Prostate gland (tissue), 2 donors: Measurements from ENCODE around the gene FUT8. TPM values are rescaled to one million over a fixed set of nuclear protein-coding genes. Genes with fewer than 3 reads are reported as not detected.

Source experiments
- DNase-seq: peaks from one replicate; pipeline ENCODE4 v3.0.0-alpha.2; 2019; ENCODE audit warnings: low spot score
- H3K27ac ChIP-seq, 2 donors: fragments of 200-600 bp; sonication (generic); 2 replicates each; pipeline ENCODE4 v1.5.1; 2017 to 2019
- H3K27me3 ChIP-seq: fragments of 200-600 bp; sonication (generic); replicated peaks from 2 replicates; pipeline ENCODE4 v1.5.1; 2019; ENCODE audit not compliant: insufficient read depth
- H3K36me3 ChIP-seq, 2 donors: fragments of 200-600 bp; sonication (generic); 1 replicate in 1 of 2; 2 replicates in 1 of 2; pipeline versions ENCODE4 v1.5.1 to v1.8.1; 2017 to 2019
- H3K4me1 ChIP-seq: fragments of 200-600 bp; sonication (generic); replicated peaks from 2 replicates; pipeline ENCODE4 v1.5.1; 2019
- H3K4me3 ChIP-seq, 2 donors: fragments of 200-600 bp; sonication (generic); 2 replicates each; pipeline ENCODE4 v1.5.1; 2017 to 2019
- H3K9me3 ChIP-seq: fragments of 200-600 bp; sonication (generic); 2 replicates; pipeline ENCODE4 v1.5.1; 2017
- POLR2A ChIP-seq: fragments of 450-650 bp; IDR thresholded peaks from one replicate; pipeline ENCODE4 v1.6.1; 2016; ENCODE audit warnings: antibody characterized with exemption, mild to moderate bottlenecking
- POLR2AphosphoS5 ChIP-seq: sonication (generic); formaldehyde crosslinking; IDR thresholded peaks from one replicate; pipeline ENCODE4 v1.6.1; 2017; ENCODE audit warnings: antibody characterized with exemption
- WGBS: methylation state at CpG from one replicate; pipeline ENCODE4 v1.1.5; 2018; 5-methylcytosine and 5-hydroxymethylcytosine counted together
- intact Hi-C: fragments of 100-400 bp; cut with DNase I; formaldehyde crosslinking; loops from one replicate; pipeline ENCODE4 v1.14.2; 2022
- total RNA-seq, 2 donors: library from RNA; depleted of rRNA; stranded (reverse); fragments of >200 nt; gene quantifications; one replicate each; pipeline ENCODE4 v1.1.0, GENCODE V29; 2016
- TF ChIP-seq, protein P1 (sequence below), 4 experiments: fragments of 200-600 bp in 2 of 4; fragments of 450-650 bp in 2 of 4; sonication (generic) in 2 of 4; IDR thresholded peaks; 1 replicate in 3 of 4; 2 replicates in 1 of 4; pipeline ENCODE4 v1.5.1; 2016 to 2019; ENCODE audit warnings: antibody characterized with exemption in 4 of 4, mild to moderate bottlenecking in 2 of 4, moderate library complexity in 2 of 4

Gene FUT8
- total RNA-seq, 2 donors from 2014 or later = 12.4 to 27.9 TPM

- DNase-seq = no peak
- Histone ChIP-seq H3K4me1 (no peaks in the 10 kb centered on the region), H3K9me3 (no peaks in the 10 kb centered on the region), H3K4me3 (no peak overlapping the region), H3K27me3 (no peaks in the 10 kb centered on the region), H3K36me3 (no peaks in the 10 kb centered on the region), H3K27ac (no peak overlapping the region)
- intact Hi-C loops = no loop called here
- TF ChIP-seq POLR2AphosphoS5 = no peak
- TF ChIP-seq, protein P1, sequence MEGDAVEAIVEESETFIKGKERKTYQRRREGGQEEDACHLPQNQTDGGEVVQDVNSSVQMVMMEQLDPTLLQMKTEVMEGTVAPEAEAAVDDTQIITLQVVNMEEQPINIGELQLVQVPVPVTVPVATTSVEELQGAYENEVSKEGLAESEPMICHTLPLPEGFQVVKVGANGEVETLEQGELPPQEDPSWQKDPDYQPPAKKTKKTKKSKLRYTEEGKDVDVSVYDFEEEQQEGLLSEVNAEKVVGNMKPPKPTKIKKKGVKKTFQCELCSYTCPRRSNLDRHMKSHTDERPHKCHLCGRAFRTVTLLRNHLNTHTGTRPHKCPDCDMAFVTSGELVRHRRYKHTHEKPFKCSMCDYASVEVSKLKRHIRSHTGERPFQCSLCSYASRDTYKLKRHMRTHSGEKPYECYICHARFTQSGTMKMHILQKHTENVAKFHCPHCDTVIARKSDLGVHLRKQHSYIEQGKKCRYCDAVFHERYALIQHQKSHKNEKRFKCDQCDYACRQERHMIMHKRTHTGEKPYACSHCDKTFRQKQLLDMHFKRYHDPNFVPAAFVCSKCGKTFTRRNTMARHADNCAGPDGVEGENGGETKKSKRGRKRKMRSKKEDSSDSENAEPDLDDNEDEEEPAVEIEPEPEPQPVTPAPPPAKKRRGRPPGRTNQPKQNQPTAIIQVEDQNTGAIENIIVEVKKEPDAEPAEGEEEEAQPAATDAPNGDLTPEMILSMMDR (IDR thresholded peaks at IDR 0.05) = no peak
- no peak for TF ChIP-seq POLR2A
- 94% methylated on average over 3 of the region's 3 CpGs for WGBS
These were observed 79.7 kb downstream of the FUT8 start for GRCh38 chr14:65492266-65492665.

- H3K4me1 ChIP-seq = no peaks in the 10 kb centered on the region
- H3K27ac ChIP-seq = no peak overlapping the region
- no peaks in the 10 kb centered on the region for H3K9me3 ChIP-seq
- 72% methylated on average over 1 of the region's 1 CpG for WGBS
- TF ChIP-seq POLR2AphosphoS5 = no peak
- TF ChIP-seq, protein P1 (IDR thresholded peaks at IDR 0.05) = no peak
- no peak for TF ChIP-seq POLR2A
- H3K4me3 ChIP-seq = no peak overlapping the region
- no peaks in the 10 kb centered on the region for H3K36me3 ChIP-seq
- intact Hi-C loops = no loop called here
- no peaks in the 10 kb centered on the region for H3K27me3 ChIP-seq
- no peak for DNase-seq
These were observed 82.7 kb downstream of the FUT8 start for GRCh38 chr14:65495196-65495595.

GRCh38 chr14:65496178-65496993, 83.9 kb downstream of the FUT8 start:
- DNase-seq = no peak
- H3K4me3 ChIP-seq = no peak overlapping the region
- no peaks in the 10 kb centered on the region for H3K36me3 ChIP-seq
- H3K27ac ChIP-seq = no peak overlapping the region
- WGBS = 98% methylated on average over 6 of the region's 6 CpGs
- no peaks in the 10 kb centered on the region for H3K9me3 ChIP-seq
- intact Hi-C loops = no loop called here
- TF ChIP-seq, protein P1 (IDR thresholded peaks at IDR 0.05) = no peak
- TF ChIP-seq POLR2AphosphoS5 = no peak
- no peak for TF ChIP-seq POLR2A
- no peaks in the 10 kb centered on the region for H3K27me3 ChIP-seq
- no peaks in the 10 kb centered on the region for H3K4me1 ChIP-seq

- DNase-seq = no peak
- H3K4me3 ChIP-seq = no peak overlapping the region
- TF ChIP-seq POLR2AphosphoS5 (no peak), POLR2A (no peak)
- TF ChIP-seq, protein P1 (IDR thresholded peaks at IDR 0.05) = no peak
- H3K36me3 ChIP-seq = no peaks in the 10 kb centered on the region
- no peaks in the 10 kb centered on the region for H3K27me3 ChIP-seq
- no peaks in the 10 kb centered on the region for H3K4me1 ChIP-seq
- no peak overlapping the region for H3K27ac ChIP-seq
- intact Hi-C loops = no loop called here
- H3K9me3 ChIP-seq = no peaks in the 10 kb centered on the region
These were observed 86.6 kb downstream of the FUT8 start for GRCh38 chr14:65499138-65499537.

- DNase-seq = no peak
- 92% methylated on average over 4 of the region's 4 CpGs for WGBS
- H3K4me3 ChIP-seq = no peak overlapping the region
- H3K27ac ChIP-seq = no peak overlapping the region
- no peaks in the 10 kb centered on the region for H3K27me3 ChIP-seq
- H3K9me3 ChIP-seq = no peaks in the 10 kb centered on the region
- TF ChIP-seq POLR2A (no peak), POLR2AphosphoS5 (no peak)
- TF ChIP-seq, protein P1 (IDR thresholded peaks at IDR 0.05) = no peak
- intact Hi-C loops = no loop called here
- no peaks in the 10 kb centered on the region for H3K36me3 ChIP-seq
- no peaks in the 10 kb centered on the region for H3K4me1 ChIP-seq
These were observed 87.5 kb downstream of the FUT8 start for GRCh38 chr14:65500075-65500474.
